AG10803 (cell line): ENCODE measurements around the gene IFI44.

Experiments
- DNase-seq: peaks from one replicate; pipeline ENCODE4 v3.0.0; 2010; ENCODE audit warnings: low read depth
- H3K4me3 ChIP-seq: 2 replicates; pipeline ENCODE4 v1.5.1; 2011; ENCODE audit warnings: mild to moderate bottlenecking, low read length, control low read depth
- TF ChIP-seq, protein P1 (sequence below): conservative IDR thresholded peaks from 2 replicates; pipeline ENCODE4 v1.5.1; 2011; ENCODE audit warnings: mild to moderate bottlenecking, low read length, control low read depth, inconsistent platforms

Gene IFI44

DNA sequence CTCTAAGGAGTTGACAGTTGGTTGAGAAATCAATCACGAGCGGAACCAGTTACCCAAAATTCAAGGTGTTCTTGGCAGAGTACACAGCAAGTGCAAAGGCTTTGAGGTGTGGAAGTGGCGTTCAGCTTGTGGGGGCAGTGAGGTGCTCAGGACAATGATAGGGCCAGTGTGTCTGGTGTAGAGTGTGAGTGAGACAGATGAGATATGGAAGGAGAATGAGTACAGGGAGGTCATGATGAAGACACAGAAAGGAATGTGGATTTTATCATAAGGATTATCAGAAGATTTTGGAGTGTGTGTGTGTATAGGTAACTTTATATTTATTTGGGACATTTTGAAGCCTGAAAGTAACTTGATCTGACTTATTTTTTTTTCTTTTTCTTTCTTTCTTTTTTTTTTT lies 40.9 kb downstream of the IFI44 start:
- no peak overlapping the region for H3K4me3 ChIP-seq
- TF ChIP-seq, protein P1, sequence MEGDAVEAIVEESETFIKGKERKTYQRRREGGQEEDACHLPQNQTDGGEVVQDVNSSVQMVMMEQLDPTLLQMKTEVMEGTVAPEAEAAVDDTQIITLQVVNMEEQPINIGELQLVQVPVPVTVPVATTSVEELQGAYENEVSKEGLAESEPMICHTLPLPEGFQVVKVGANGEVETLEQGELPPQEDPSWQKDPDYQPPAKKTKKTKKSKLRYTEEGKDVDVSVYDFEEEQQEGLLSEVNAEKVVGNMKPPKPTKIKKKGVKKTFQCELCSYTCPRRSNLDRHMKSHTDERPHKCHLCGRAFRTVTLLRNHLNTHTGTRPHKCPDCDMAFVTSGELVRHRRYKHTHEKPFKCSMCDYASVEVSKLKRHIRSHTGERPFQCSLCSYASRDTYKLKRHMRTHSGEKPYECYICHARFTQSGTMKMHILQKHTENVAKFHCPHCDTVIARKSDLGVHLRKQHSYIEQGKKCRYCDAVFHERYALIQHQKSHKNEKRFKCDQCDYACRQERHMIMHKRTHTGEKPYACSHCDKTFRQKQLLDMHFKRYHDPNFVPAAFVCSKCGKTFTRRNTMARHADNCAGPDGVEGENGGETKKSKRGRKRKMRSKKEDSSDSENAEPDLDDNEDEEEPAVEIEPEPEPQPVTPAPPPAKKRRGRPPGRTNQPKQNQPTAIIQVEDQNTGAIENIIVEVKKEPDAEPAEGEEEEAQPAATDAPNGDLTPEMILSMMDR: no peak
- no peak for DNase-seq

DNA sequence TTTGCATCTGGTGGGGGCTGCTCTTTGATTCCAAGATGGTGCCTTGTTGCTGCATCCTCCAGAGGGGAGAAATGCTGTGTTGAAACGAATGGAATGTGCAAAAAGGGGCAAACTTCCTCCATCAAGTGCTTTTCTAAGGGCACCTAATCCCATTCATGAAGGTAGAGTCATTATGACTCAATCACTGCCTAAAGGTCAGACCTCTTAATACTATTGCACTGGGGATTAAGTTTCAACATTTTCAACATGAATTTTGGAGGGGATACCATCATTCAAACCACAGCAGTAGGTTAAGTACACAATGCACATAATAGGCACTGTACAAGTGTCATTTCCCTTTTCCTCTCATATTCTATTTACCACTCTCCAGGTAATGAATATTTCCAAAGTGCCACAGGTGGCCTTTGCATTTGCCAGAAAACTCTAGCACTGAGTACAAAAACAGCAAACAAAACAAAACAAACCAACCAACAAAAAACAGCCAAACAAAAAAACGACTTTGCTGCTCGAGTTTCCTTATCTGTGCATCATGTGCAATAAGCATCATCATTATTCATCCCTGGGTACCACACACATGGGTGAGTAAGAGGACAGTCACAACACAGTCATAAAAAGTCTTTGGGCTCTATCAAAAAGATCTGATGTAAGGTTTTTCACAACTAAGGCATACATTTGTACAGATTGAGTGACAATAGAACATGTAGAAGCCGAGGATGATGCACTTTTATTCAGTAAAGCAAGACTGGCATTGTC lies 42.5 kb downstream of the IFI44 start:
- no peak overlapping the region for H3K4me3 ChIP-seq
- TF ChIP-seq, protein P1: no peak
- DNase-seq: peak; percentile 38

DNA sequence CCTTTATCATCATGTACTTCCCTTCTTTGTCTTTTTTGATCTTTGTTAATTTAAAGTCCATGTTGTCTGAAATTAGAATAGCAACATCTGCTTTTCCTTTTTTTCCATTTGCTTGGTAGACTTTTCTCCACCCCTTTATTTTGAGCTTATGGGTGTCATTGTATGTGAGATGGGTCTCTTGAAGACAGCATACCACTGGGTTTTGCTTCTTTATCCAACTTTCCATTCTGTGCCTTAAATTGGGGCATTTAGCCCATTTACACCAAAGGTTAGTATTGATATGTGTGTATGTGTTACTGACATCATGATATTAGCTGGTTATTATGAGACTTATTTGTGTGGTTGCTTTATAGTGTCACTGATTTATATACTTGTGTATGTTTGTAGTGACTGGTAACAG lies 50.2 kb downstream of the IFI44 start:
- no peak for DNase-seq
- TF ChIP-seq, protein P1: no peak

DNA sequence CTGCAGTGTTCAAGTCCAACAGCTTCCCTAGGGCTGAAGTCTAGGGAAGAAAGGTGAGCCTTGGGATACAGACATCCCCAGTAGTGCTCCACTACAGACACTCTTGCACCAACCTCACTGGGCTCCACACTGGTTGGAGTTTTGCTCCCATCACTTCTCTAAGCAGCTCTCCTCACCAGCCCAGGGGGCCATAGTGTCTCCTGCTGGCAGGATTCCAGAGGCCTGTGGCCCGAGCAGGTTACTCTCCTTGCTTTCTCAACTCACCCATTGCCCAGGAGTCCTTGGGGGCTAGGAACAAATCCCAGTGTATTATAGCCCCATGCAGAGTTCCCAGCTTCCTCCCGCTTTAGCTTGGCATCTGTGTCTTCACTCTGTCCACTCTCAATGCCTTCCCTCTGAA lies 52.8 kb downstream of the IFI44 start:
- H3K4me3 ChIP-seq: no peak overlapping the region
- no peak for DNase-seq
- TF ChIP-seq, protein P1: no peak

More for the DNA sequence above, 50.2 kb downstream of the IFI44 start:
- no peak overlapping the region for H3K4me3 ChIP-seq

DNA sequence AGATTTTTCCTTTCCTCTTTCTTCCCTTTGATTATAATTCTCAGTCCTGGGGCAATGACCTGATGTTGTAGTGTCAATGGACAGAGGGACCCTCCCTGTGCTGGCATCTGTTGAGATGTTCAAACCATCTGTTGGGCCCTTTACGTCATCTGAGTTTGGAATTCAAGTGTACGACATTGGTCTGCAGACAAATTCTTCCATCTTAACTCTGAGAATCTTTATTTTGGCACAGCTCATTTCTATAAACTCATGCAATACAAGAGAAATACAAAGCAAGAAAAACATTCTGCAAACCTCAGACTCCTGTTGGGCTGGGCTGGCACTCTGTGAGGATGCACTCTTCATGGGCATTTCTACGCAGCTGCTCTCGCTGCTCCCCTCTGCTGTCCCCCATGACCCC lies 54.2 kb downstream of the IFI44 start:
- no peak overlapping the region for H3K4me3 ChIP-seq
- peak; percentile 39 for DNase-seq
- TF ChIP-seq, protein P1: no peak

DNA sequence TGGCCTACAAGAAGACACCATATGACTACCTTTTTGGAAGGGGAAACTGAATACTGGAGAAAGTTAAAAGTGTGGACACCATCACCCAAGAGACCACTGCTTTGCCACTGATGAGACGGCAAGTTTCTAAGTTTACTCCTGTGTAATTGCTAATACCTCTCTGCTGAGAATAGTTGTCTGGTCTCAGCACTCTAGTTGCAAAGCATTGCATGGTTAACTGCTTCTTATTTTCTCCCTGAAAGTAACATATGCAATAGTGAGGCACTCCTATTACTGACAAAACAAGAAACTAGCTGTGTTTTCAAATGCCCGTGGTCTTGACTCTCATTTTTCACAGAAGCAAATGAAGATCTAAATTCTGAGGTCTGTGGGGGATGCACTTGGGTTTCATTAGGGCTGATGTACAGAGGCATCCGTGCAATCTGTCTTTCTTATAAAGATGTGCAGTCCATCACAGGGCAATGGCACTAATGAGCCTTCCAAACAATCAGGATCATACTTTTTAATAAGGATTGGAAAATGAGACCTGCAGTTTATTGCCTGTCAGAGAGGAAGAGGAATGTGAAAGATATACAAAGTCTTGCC lies 62.9 kb downstream of the IFI44 start:
- DNase-seq: peak; percentile 10

More for the DNA sequence above, 62.9 kb downstream of the IFI44 start:
- TF ChIP-seq, protein P1: no peak
- no peak overlapping the region for H3K4me3 ChIP-seq
